Loucy (cell line): Measurements from ENCODE around the gene EFNA3.

Experiments
- EZH2phosphoT487 ChIP-seq: fragments of 200-600 bp; IDR thresholded peaks from 2 replicates; pipeline ENCODE4 v1.6.1; 2018; ENCODE audit warnings: antibody characterized with exemption, mild to moderate bottlenecking, moderate library complexity, borderline replicate concordance
- TF ChIP-seq, protein P1 (sequence below): fragments of 200-600 bp; sonication (generic); conservative IDR thresholded peaks from 2 replicates; pipeline ENCODE4 v1.5.1; 2014; ENCODE audit warnings: mild to moderate bottlenecking, antibody characterized with exemption, low read length

GRCh38 chr1:155134322-155134721 lies 55.7 kb downstream of the EFNA3 start:
- TF ChIP-seq, protein P1, sequence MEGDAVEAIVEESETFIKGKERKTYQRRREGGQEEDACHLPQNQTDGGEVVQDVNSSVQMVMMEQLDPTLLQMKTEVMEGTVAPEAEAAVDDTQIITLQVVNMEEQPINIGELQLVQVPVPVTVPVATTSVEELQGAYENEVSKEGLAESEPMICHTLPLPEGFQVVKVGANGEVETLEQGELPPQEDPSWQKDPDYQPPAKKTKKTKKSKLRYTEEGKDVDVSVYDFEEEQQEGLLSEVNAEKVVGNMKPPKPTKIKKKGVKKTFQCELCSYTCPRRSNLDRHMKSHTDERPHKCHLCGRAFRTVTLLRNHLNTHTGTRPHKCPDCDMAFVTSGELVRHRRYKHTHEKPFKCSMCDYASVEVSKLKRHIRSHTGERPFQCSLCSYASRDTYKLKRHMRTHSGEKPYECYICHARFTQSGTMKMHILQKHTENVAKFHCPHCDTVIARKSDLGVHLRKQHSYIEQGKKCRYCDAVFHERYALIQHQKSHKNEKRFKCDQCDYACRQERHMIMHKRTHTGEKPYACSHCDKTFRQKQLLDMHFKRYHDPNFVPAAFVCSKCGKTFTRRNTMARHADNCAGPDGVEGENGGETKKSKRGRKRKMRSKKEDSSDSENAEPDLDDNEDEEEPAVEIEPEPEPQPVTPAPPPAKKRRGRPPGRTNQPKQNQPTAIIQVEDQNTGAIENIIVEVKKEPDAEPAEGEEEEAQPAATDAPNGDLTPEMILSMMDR = no peak
- no peak for TF ChIP-seq EZH2phosphoT487
